GM18909 (cell line): ENCODE results near the gene UBQLN1.
"Not testable (repeated sequence)": the region's sequence is repeated elsewhere in the genome, so short reads cannot be mapped to it uniquely, and the experiment has no call there.

Source experiments
- ATAC-seq: cut with Tn5 transposase; IDR thresholded peaks from one replicate; pipeline ENCODE4 v1.9.1; 2021; ENCODE audit warnings: mild to moderate bottlenecking; ENCODE audit not compliant: unreplicated experiment, poor library complexity

UBQLN1 gene

GRCh38 chr9:83639266-83639665 lies 68.5 kb downstream of the UBQLN1 start:
- no peak for ATAC-seq

GRCh38 chr9:83637389-83637788 lies 70.4 kb downstream of the UBQLN1 start:
- ATAC-seq = no peak

GRCh38 chr9:83636813-83637212 lies 70.9 kb downstream of the UBQLN1 start:
- no peak for ATAC-seq

GRCh38 chr9:83633676-83634075 lies 74.1 kb downstream of the UBQLN1 start:
- no peak for ATAC-seq

GRCh38 chr9:83633255-83633654 lies 74.5 kb downstream of the UBQLN1 start:
- peak; percentile 78 for ATAC-seq

- no peak for ATAC-seq
Measured at GRCh38 chr9:83630938-83631457, 76.8 kb downstream of the UBQLN1 start.

GRCh38 chr9:83629433-83630104 lies 78.2 kb downstream of the UBQLN1 start:
- no peak for ATAC-seq

- no peak for ATAC-seq
Measured at GRCh38 chr9:83628540-83628939, 79.2 kb downstream of the UBQLN1 start.

- ATAC-seq = no peak
Measured at GRCh38 chr9:83625178-83625577, 82.6 kb downstream of the UBQLN1 start.

GRCh38 chr9:83623679-83624076 lies 84.1 kb downstream of the UBQLN1 start:
- ATAC-seq = peak; percentile 28

GRCh38 chr9:83622939-83623678 lies 84.6 kb downstream of the UBQLN1 start, which contains the start of gene IDNK:
Gene IDNK, plus strand, starts transcription at chr9:83623143. Its CDS starts 29 bp downstream, at chr9:83623172.
- peak; percentile 87 for ATAC-seq

- ATAC-seq = peak; percentile 57
Measured at GRCh38 chr9:83622433-83622938, 85.3 kb downstream of the UBQLN1 start.

- ATAC-seq = no peak
Measured at GRCh38 chr9:83620841-83621636, 86.7 kb downstream of the UBQLN1 start.

- no peak for ATAC-seq
Measured at GRCh38 chr9:83617299-83617698, 90.5 kb downstream of the UBQLN1 start.

- ATAC-seq = not testable (repeated sequence)
Measured at GRCh38 chr9:83613298-83613697, 94.5 kb downstream of the UBQLN1 start.
